Measurements from ENCODE around the gene CREB5. TPM values are rescaled to one million over a fixed set of nuclear protein-coding genes. Genes with fewer than 3 reads are reported as not detected.
A peak's percentile ranks its signal among the peaks of the same experiment; 100 is the strongest.
"Not testable (repeated sequence)": the region's sequence is repeated elsewhere in the genome, so short reads cannot be mapped to it uniquely, and the experiment has no call there.

The CREB5 gene
- total and polyA plus RNA-seq, 4 experiments from 2014 or later, result not detected

DNA sequence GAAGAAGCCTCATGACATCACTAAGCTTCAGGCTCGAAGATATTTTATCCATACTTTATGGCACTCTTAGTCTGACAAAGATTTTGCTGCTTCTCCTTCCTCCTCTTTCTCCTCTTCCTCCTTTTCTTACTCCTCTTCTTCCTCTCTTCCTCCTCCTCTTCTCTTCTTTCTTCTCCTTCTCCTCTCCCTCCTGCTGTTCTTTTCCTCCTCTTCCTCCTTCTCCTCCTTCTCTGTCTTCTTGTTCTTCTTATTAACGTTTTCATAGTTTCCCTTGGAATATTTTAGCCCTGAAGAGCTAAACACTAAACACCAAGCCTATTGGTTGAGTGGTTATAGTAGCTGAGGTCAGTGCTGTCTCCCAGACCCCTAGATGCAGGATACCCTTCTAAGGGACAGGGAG is 137.7 kb downstream of the CREB5 start:
- POLR2A ChIA-PET (ENCODE audit: partially characterized antibody), result no interaction called here
- H3K27ac Mint-ChIP-seq, result peak overlapping the region in 1 of 7 donors; percentile 85
- Histone ChIP-seq H3K27ac (ENCODE audit: low read depth, low read length) (no peak overlapping the region), H3K4me3 (ENCODE audit: low read length in 2 of 2) (no peak overlapping the region), H3K4me1 (ENCODE audit: insufficient read depth, low read length) (no peaks in the 10 kb centered on the region), H3K27me3 (ENCODE audit: insufficient read depth, low read length) (no peaks in the 10 kb centered on the region), H3K9me3 (ENCODE audit: control insufficient read depth in 1 of 2, low read length in 2 of 2) (no peaks in the 10 kb centered on the region), H3K36me3 (ENCODE audit: insufficient read depth, low read length) (no peaks in the 10 kb centered on the region)
- H3K27me3 Mint-ChIP-seq, result peaks cover 2 to 8% of the 10 kb centered on the region in 2 donors
- CTCF ChIA-PET (ENCODE audit: partially characterized antibody), result no interaction called here
- peaks cover 0 to 24% (median 7%) of the 10 kb centered on the region in 8 donors for H3K9me3 Mint-ChIP-seq
- DNase-seq, result no peak
- H3K4me3 Mint-ChIP-seq, result no peak overlapping the region
- H3K36me3 Mint-ChIP-seq, result no peaks in the 10 kb centered on the region
- intact Hi-C loops (cut with micrococcal nuclease), result no loop called here
- H3K4me1 Mint-ChIP-seq, result no peaks in the 10 kb centered on the region

- H3K36me3 ChIP-seq (ENCODE audit: insufficient read depth, low read length), result no peaks in the 10 kb centered on the region
- Mint-ChIP-seq H3K36me3 (no peaks in the 10 kb centered on the region), H3K27ac (no peak overlapping the region), H3K27me3 (peaks cover 2 to 8% of the 10 kb centered on the region in 2 donors), H3K4me3 (no peak overlapping the region), H3K9me3 (peaks cover 0 to 22% (median 7%) of the 10 kb centered on the region in 8 donors), H3K4me1 (no peaks in the 10 kb centered on the region)
- DNase-seq, result no peak
- intact Hi-C loops (cut with micrococcal nuclease), result no loop called here
- no peak overlapping the region for H3K4me3 ChIP-seq (ENCODE audit: low read length in 2 of 2)
- H3K27ac ChIP-seq (ENCODE audit: low read depth, low read length), result no peak overlapping the region
- H3K27me3 ChIP-seq (ENCODE audit: insufficient read depth, low read length), result no peaks in the 10 kb centered on the region
- ChIA-PET POLR2A (ENCODE audit: partially characterized antibody) (no interaction called here), CTCF (ENCODE audit: partially characterized antibody) (no interaction called here)
- H3K9me3 ChIP-seq (ENCODE audit: control insufficient read depth in 1 of 2, low read length in 2 of 2), result no peaks in the 10 kb centered on the region
- no peaks in the 10 kb centered on the region for H3K4me1 ChIP-seq (ENCODE audit: insufficient read depth, low read length)
Measured at GRCh38 chr7:28550580-28551186, 138.4 kb downstream of the CREB5 start.

DNA sequence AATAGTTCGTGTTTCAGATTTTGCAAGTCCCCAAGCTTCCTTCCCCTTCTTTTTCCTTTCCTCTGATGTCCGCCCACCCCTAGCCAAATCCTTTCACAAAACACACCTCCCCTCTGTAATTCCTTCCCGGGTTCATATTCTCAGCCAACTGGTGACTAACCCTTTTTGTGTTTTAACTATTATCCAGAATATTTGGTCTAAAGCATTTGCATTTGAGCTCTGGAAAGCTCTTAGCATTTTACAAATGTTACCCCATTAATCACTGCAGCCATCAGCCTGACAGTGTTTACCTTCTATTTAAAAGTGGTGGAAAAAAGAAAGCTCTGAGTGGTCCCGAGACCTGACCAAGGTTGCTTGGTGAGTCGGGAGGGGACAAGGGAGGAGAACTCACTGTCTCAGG is 139.0 kb downstream of the CREB5 start:
- H3K4me1 Mint-ChIP-seq, result no peaks in the 10 kb centered on the region
- CTCF ChIA-PET (ENCODE audit: partially characterized antibody), result no interaction called here
- Histone ChIP-seq H3K9me3 (ENCODE audit: control insufficient read depth in 1 of 2, low read length in 2 of 2) (no peaks in the 10 kb centered on the region), H3K27me3 (ENCODE audit: insufficient read depth, low read length) (no peaks in the 10 kb centered on the region), H3K36me3 (ENCODE audit: insufficient read depth, low read length) (no peaks in the 10 kb centered on the region), H3K27ac (ENCODE audit: low read depth, low read length) (no peak overlapping the region), H3K4me3 (ENCODE audit: low read length in 2 of 2) (no peak overlapping the region), H3K4me1 (ENCODE audit: insufficient read depth, low read length) (no peaks in the 10 kb centered on the region)
- H3K27me3 Mint-ChIP-seq, result peaks cover 2 to 8% of the 10 kb centered on the region in 2 donors
- H3K27ac Mint-ChIP-seq, result no peak overlapping the region
- H3K9me3 Mint-ChIP-seq, result peaks cover 0 to 16% (median 5%) of the 10 kb centered on the region in 8 donors
- POLR2A ChIA-PET (ENCODE audit: partially characterized antibody), result no interaction called here
- DNase-seq, result no peak
- intact Hi-C loops (cut with micrococcal nuclease), result no loop called here
- H3K4me3 Mint-ChIP-seq, result no peak overlapping the region
- H3K36me3 Mint-ChIP-seq, result no peaks in the 10 kb centered on the region

GRCh38 chr7:28551766-28552165 is 139.4 kb downstream of the CREB5 start:
- not testable (repeated sequence) for H3K4me1 Mint-ChIP-seq

DNA sequence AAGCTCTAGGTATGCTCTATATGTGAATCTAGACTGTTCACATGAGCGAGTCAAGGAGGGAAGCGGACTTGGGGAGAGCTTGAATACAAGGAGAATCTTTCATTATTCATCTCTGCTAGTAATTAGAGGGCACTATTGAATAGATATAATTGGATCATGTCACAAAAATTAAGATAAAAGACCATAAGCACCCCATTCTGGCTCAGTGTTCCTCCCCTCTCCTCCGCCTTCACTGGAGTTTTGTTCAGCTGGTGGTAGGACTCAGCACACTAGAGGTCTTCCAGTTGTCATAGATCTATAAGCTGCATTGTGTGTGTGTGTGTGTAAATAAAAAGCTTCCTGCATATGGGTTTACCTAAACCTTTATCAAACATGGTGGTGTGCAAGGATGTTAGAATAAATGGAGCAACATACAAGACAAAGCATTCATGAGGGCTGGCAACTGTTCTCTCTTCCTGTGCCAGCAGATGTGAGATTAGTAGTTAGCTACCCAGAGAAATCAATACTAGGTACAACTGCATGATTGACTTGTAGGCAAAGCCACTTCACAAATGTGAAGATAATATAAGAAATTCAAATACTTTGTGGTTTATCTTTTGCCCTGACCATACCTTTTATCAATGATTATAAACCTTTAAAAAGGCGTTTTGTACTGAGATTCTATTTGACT is 142.6 kb downstream of the CREB5 start:
- H3K9me3 ChIP-seq (ENCODE audit: control insufficient read depth in 1 of 2, low read length in 2 of 2), result no peaks in the 10 kb centered on the region
- no peaks in the 10 kb centered on the region for H3K27me3 ChIP-seq (ENCODE audit: insufficient read depth, low read length)
- POLR2A ChIA-PET (ENCODE audit: partially characterized antibody), result no interaction called here
- no peak for DNase-seq
- Mint-ChIP-seq H3K27me3 (peaks cover 2 to 11% of the 10 kb centered on the region in 2 donors), H3K4me1 (no peaks in the 10 kb centered on the region), H3K4me3 (no peak overlapping the region), H3K36me3 (no peaks in the 10 kb centered on the region), H3K9me3 (peaks cover 0 to 6% (median under 1%) of the 10 kb centered on the region in 8 donors), H3K27ac (no peak overlapping the region)
- no peak overlapping the region for H3K4me3 ChIP-seq (ENCODE audit: low read length in 2 of 2)
- H3K4me1 ChIP-seq (ENCODE audit: insufficient read depth, low read length), result no peaks in the 10 kb centered on the region
- H3K36me3 ChIP-seq (ENCODE audit: insufficient read depth, low read length), result no peaks in the 10 kb centered on the region
- CTCF ChIA-PET (ENCODE audit: partially characterized antibody), result no interaction called here
- H3K27ac ChIP-seq (ENCODE audit: low read depth, low read length), result no peak overlapping the region
- intact Hi-C loops (cut with micrococcal nuclease), result no loop called here

More at GRCh38 chr7:28551766-28552165, 139.4 kb downstream of the CREB5 start:
- POLR2A ChIA-PET (ENCODE audit: partially characterized antibody); H3K27me3 ChIP-seq (ENCODE audit: insufficient read depth, low read length); CTCF ChIA-PET (ENCODE audit: partially characterized antibody); H3K36me3 Mint-ChIP-seq; H3K27me3 Mint-ChIP-seq; H3K4me3 Mint-ChIP-seq; H3K27ac ChIP-seq (ENCODE audit: low read depth, low read length); H3K4me3 ChIP-seq (ENCODE audit: low read length in 2 of 2); H3K9me3 ChIP-seq (ENCODE audit: control insufficient read depth in 1 of 2, low read length in 2 of 2); H3K4me1 ChIP-seq (ENCODE audit: insufficient read depth, low read length); DNase-seq; H3K27ac Mint-ChIP-seq; H3K36me3 ChIP-seq (ENCODE audit: insufficient read depth, low read length); intact Hi-C loops (cut with micrococcal nuclease): not testable (repeated sequence)
- peaks cover 0 to 11% (median 5%) of the 10 kb centered on the region in 8 donors for H3K9me3 Mint-ChIP-seq

- ChIA-PET CTCF (ENCODE audit: partially characterized antibody) (no interaction called here), POLR2A (ENCODE audit: partially characterized antibody) (no interaction called here)
- H3K4me1 Mint-ChIP-seq, result no peaks in the 10 kb centered on the region
Measured at GRCh38 chr7:28556025-28556424, 143.7 kb downstream of the CREB5 start.

GRCh38 chr7:28556671-28557070 is 144.4 kb downstream of the CREB5 start:
- Mint-ChIP-seq H3K27me3 (peaks cover 2 to 8% of the 10 kb centered on the region in 2 donors), H3K27ac (no peak overlapping the region), H3K4me1 (no peaks in the 10 kb centered on the region), H3K9me3 (peaks cover 0 to 7% (median 3%) of the 10 kb centered on the region in 8 donors), H3K36me3 (no peaks in the 10 kb centered on the region), H3K4me3 (no peak overlapping the region)
- ChIA-PET CTCF (ENCODE audit: partially characterized antibody) (no interaction called here), POLR2A (ENCODE audit: partially characterized antibody) (no interaction called here)
- Histone ChIP-seq H3K4me1 (ENCODE audit: insufficient read depth, low read length) (no peaks in the 10 kb centered on the region), H3K27me3 (ENCODE audit: insufficient read depth, low read length) (no peaks in the 10 kb centered on the region), H3K36me3 (ENCODE audit: insufficient read depth, low read length) (no peaks in the 10 kb centered on the region), H3K27ac (ENCODE audit: low read depth, low read length) (no peak overlapping the region), H3K4me3 (ENCODE audit: low read length in 2 of 2) (no peak overlapping the region), H3K9me3 (ENCODE audit: control insufficient read depth in 1 of 2, low read length in 2 of 2) (no peaks in the 10 kb centered on the region)
- DNase-seq, result no peak
- intact Hi-C loops (cut with micrococcal nuclease), result no loop called here

More at GRCh38 chr7:28556025-28556424, 143.7 kb downstream of the CREB5 start:
- Mint-ChIP-seq H3K27ac (no peak overlapping the region), H3K36me3 (no peaks in the 10 kb centered on the region), H3K27me3 (peaks cover 2 to 11% of the 10 kb centered on the region in 2 donors), H3K4me3 (no peak overlapping the region), H3K9me3 (peaks cover 0 to 7% (median 3%) of the 10 kb centered on the region in 8 donors)
- DNase-seq, result no peak
- Histone ChIP-seq H3K27ac (ENCODE audit: low read depth, low read length) (no peak overlapping the region), H3K36me3 (ENCODE audit: insufficient read depth, low read length) (no peaks in the 10 kb centered on the region), H3K4me1 (ENCODE audit: insufficient read depth, low read length) (no peaks in the 10 kb centered on the region), H3K27me3 (ENCODE audit: insufficient read depth, low read length) (no peaks in the 10 kb centered on the region), H3K4me3 (ENCODE audit: low read length in 2 of 2) (no peak overlapping the region), H3K9me3 (ENCODE audit: control insufficient read depth in 1 of 2, low read length in 2 of 2) (no peaks in the 10 kb centered on the region)
- intact Hi-C loops (cut with micrococcal nuclease), result no loop called here

Measured in CD4-positive, alpha-beta memory T cell (primary cell).